Activated CD8-positive, alpha-beta memory T cell treated with anti-CD3 and anti-CD28 coated beads, Interleukin-2, amount 50 U/mL, for 1 hour (primary cell): Measurements from ENCODE around the gene LAMA2.

ENCODE experiments used
- DNase-seq: peaks from one replicate; pipeline ENCODE4 v3.0.0-alpha.2; 2020; ENCODE audit errors: extremely low read depth

The LAMA2 gene, protein sequence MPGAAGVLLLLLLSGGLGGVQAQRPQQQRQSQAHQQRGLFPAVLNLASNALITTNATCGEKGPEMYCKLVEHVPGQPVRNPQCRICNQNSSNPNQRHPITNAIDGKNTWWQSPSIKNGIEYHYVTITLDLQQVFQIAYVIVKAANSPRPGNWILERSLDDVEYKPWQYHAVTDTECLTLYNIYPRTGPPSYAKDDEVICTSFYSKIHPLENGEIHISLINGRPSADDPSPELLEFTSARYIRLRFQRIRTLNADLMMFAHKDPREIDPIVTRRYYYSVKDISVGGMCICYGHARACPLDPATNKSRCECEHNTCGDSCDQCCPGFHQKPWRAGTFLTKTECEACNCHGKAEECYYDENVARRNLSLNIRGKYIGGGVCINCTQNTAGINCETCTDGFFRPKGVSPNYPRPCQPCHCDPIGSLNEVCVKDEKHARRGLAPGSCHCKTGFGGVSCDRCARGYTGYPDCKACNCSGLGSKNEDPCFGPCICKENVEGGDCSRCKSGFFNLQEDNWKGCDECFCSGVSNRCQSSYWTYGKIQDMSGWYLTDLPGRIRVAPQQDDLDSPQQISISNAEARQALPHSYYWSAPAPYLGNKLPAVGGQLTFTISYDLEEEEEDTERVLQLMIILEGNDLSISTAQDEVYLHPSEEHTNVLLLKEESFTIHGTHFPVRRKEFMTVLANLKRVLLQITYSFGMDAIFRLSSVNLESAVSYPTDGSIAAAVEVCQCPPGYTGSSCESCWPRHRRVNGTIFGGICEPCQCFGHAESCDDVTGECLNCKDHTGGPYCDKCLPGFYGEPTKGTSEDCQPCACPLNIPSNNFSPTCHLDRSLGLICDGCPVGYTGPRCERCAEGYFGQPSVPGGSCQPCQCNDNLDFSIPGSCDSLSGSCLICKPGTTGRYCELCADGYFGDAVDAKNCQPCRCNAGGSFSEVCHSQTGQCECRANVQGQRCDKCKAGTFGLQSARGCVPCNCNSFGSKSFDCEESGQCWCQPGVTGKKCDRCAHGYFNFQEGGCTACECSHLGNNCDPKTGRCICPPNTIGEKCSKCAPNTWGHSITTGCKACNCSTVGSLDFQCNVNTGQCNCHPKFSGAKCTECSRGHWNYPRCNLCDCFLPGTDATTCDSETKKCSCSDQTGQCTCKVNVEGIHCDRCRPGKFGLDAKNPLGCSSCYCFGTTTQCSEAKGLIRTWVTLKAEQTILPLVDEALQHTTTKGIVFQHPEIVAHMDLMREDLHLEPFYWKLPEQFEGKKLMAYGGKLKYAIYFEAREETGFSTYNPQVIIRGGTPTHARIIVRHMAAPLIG (N-terminal part only)

DNA sequence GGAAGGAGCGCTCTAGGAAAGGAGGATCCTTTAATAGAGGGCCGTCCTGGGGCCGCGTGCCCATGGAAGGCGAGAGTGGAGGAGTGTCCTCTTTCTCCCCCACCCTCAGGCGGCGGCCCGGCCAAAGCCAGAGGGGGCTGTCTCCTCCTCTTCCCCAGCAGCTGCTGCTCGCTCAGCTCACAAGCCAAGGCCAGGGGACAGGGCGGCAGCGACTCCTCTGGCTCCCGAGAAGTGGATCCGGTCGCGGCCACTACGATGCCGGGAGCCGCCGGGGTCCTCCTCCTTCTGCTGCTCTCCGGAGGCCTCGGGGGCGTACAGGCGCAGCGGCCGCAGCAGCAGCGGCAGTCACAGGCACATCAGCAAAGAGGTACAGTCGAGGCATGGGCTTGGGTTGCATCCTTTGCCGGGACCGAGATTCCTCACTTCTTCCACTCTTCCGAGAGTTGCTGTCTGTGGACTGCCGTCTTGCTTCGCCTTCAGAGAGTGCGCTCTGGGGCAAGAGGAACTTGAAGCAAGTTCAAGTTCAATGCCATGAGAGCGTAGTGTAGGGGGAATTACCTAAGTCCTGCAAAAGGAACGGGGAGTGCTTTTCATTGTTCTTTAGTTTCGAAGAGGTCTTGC, at the start of gene LAMA2:
Gene LAMA2 (plus strand): TSS at position 148 of the 621 bp plus-strand sequence. CDS start 108 bp downstream, at position 256.
- no peak for DNase-seq

- no peak for DNase-seq
These were observed 46.2 kb upstream of the LAMA2 start for GRCh38 chr6:128836761-128837160.

DNA sequence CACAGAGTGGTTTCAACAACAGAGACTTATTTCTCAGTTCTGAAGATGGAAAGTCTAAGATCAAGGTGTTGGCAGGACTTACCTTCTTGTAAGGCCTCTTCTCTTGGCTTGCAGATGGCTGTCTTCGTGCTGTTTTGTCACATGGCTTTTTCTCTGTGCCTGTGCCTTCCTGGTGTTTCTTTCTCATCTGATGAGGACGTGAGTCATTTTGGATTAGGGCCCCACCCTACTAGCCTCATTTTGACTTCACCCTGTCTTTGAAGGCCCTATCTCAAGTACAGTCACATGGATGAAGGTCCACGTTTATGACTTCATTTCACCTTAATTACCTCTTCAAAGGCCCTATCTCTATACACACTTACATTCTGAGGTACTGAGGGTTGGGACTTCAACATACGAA, 41.4 kb upstream of the LAMA2 start:
- DNase-seq = no peak

DNA sequence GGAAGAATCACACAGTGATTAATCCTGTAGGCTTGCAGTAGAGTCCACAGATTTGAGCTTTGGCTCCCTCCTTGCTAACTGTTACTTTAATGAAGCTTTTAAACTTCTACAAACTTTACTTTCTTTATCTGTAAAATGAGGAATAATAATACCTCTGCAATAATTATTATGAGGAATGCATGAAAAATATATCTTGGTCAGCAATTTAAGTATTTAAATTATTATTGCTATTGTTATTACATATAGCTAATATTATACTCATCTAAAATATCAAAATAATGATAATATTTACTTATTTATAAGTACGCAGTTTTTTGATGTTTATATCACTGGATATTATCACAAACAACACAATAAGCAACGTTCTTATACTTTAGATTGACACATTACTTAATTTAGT, 38.3 kb upstream of the LAMA2 start:
- no peak for DNase-seq

DNA sequence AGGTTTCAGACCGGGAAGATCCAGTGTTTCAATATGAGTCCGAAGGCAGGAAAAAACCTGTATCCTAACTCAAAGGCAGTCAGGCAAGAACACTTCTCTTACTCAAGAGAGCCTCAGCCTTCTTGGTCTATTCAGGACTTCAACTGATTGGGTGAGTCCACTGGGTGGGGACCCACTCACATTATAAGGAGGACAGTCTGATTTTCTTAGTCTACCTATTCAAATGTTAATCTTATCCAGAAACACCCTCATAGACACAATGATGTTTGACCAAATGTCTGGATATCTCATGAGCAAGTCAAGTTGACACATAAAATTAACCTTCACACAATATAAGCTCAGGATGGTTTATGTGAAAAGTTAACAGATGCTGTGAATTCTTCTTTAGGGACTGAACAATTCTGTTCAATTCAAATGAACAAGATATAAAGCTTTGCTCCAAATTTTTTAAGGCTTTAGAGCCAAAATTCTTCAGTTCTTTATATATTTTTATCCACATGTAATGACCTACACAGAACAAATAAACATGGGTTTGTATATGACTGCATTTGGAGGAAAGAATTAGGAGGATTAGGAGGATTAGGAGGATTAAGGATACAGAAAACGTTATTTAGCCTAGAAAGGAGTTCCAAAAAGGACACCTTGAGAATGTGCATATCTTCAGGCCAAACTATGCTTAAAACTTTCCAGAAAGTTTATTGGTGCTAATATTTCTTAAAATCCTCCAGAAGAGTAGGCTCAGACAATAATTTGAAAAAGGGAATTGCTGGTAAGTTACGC, 35.3 kb upstream of the LAMA2 start:
- no peak for DNase-seq

- no peak for DNase-seq
These were observed 34.6 kb upstream of the LAMA2 start for GRCh38 chr6:128848212-128848935.

DNA sequence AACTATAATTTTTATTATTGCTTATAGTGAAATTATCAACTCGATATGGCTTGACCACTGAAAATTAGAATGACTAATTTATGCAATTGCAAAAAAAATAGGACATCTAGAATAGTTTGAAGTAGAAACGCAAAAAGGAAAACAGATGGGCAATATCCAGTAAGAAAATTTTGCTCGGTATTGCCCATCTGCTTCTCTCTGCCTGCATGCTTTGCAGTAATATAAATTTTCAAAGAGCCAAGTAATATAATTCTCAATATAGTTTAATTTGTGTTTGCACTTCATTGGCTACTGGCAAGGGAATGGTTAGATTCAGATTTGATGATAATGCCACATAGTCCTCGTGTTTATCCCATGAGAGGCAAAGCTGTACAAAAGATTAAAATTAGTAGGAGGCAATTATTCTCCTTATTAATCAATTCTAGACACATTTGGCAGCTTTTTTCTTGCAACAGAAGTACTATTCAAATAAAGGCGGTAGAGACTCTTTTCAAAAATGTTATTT, 27.3 kb upstream of the LAMA2 start:
- no peak for DNase-seq

- DNase-seq = no peak
These were observed 25.1 kb upstream of the LAMA2 start for GRCh38 chr6:128857806-128858205.

DNA sequence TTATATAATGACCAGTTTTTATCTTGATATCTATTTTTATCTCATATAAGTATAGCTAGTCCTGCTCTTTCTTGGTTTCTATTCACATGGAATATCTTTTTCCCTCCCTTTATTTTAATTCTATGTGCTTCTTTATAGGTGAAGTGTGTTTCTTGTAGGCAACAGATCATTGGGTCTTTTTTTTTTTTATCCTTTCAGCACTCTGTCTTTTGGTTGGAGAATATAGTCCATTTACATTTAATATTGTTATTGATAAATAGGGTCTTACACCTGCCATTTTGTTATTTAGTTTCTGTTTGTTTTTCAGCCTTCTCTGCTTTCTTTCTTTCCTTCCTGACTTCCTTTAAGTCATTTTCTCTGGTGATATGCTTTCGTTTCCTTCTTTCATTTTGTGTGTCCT, 22.2 kb upstream of the LAMA2 start:
- DNase-seq = no peak

DNA sequence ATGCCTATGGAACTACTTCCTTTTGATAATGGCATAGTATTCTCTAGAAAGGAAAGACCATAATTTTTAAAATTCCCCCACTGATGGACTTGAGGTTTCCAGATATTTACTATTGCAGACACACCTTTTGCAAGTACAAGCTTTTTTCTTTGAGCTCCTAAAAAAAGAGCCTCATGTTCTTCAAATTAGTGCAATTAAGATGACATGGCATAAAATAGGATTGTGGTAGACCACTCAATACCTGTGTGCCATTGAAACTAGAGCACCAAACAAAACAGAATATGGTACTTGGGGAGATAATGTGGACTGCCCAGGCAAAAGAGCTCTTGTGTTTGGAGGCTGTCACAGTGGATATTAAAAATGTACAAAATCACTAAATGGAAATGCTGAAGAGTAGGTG, 19.0 kb upstream of the LAMA2 start:
- DNase-seq = no peak

DNA sequence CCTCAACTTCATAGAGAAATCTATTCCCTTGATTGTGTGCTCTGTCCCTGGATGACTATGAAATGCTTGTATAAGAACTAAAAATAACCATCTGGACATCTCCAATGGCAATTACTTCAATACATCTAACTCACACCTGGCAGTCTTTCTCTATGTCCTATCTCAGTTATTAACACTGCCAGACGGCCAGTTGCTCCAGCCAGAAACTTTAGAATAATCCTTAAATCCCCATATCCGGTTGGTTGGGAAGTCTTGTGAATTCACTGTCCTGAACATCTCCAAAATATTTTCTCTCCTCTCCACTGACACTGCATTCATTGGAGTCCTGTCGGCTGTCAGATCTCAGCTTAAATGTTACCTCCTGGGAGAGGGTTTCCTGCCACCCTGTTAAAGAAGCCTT, 12.2 kb upstream of the LAMA2 start:
- DNase-seq = no peak

- no peak for DNase-seq
These were observed 8.1 kb upstream of the LAMA2 start for GRCh38 chr6:128874863-128875262.

DNA sequence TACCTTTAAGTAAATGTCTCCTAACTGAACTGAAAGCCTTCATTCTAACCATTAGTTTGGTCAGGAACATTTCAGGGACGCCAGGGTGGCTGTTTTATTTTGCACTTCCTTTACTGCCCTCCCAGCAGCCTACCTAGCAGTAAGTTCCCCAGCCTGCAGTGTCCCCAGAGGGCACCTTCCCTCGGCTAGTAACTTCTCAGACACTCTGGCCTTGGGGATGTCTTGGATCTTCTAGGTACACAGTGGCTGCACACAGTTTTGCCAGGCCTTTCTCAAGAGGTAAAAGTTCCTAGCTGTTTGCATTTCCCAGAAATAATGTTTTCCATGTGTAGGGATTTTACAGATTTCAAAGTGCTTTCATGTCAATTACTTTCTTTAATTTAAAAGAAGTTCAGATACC, 378 bp upstream of the LAMA2 start:
- DNase-seq = no peak

- no peak for DNase-seq
These were observed 968 bp downstream of the LAMA2 start for GRCh38 chr6:128883906-128884305.

GRCh38 chr6:128885381-128885780, 2.4 kb downstream of the LAMA2 start:
- DNase-seq = no peak

- no peak for DNase-seq
These were observed 3.8 kb downstream of the LAMA2 start for GRCh38 chr6:128886706-128887105.

DNA sequence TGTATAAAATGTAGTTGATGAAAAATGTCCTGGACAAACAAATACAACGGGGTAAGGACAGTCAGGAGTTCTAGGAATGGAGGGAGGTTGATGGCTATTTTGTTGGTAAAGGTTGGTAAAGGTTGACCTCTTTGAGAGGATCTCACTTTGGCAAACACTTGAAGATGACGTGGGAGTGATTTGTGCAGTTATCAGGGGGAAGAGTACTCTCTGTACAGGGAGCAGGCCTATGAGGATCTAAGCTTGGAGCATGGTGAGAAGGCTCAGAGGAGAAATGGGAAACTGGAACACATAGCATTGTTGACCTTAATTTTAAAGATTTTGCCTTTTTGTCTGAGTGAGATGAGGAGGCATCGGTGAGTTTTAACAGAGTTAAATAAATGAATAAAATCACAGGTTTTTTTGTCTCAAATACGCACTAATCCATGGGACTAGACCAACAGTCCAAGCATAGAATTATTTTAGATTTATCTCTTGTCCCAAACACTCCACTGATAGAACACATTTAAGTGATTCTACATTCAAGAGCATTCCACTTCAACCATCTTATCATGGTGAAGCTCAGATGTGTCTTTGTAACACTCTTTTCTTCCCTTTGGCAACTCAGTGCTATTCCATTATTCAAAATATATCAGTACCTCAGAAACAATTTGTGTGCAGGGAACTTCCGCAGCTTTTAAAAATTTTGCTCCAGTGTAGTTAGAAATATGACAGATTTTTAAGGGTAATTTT, 5.7 kb downstream of the LAMA2 start:
- DNase-seq = no peak

DNA sequence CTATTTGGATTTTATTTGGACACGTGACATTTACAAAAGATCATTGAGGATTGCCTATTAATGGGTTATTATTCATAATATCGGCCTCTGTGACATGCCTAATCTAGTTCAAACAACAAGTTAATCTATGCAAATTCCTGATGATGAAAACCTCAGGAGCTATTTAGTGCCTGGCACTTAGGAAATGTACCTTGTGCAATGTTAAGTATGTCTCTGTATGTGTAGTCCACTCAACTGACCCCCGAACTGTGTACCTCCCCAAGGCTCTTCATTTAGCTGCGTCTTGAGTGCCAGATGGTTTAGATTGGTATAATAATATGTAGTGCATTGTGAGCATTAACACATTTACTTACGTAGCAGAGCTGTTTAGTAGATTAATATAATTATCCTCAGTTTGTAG, 6.9 kb downstream of the LAMA2 start:
- DNase-seq = no peak

GRCh38 chr6:128892079-128892478, 9.1 kb downstream of the LAMA2 start:
- no peak for DNase-seq
